ENCODE data around the gene SH3GL3. TPM values are rescaled to one million over a fixed set of nuclear protein-coding genes. Genes with fewer than 3 reads are reported as not detected.

SH3GL3 gene
- total RNA-seq, 1 experiment from 2014 or later, result 2.4 TPM

DNA sequence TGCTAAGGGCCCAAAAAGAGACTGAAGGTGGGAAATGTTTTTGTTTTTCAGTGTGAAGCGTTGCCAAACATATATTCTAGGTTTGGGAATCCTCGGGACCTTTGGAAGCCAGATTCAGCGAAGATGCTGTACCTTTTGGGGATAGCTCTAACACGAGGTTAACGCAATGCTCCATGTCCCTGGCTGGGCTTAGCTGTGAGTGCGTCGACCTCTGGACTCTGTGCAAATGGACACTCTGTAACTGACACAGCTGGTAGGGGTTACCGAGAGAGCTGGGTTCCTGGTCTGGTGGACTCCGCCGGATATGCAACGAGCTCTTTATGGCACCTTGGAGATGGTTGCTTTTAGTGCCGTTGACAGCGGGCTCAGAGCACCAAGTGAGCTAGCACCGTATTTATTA is 724 bp upstream of the SH3GL3 start:
- Histone ChIP-seq H3K27me3 (peaks cover 15% of the 10 kb centered on the region; the same call in 1 of the 2 replicates), H3K36me3 (no peaks in the 10 kb centered on the region), H3K4me3 (peak overlapping the region; percentile 52)

DNA sequence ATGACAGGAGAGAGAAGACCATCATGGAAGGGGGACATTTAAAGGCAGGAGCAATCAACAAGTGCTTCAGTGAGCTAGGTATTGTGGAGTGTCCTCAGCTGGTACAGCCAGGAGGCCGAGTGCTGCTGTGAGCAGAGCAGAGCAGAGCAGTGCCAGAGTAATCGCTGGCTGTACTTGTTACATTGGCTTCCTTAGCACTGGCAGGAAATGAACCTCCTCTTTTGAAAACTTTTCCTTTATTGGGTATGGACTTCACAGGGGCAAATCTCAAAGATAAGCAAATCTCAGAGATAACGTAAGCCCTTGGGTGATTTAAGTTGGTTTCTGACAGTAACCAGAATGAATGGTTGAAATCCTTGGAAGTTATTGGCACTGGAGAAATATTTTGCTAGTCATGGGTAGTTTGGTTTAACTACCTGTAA is 2.1 kb downstream of the SH3GL3 start:
- H3K4me3 ChIP-seq, result no peak overlapping the region
- peaks cover 15% of the 10 kb centered on the region; the same call in 1 of the 2 replicates for H3K27me3 ChIP-seq
- no peak for DNase-seq

More for the DNA sequence above, 724 bp upstream of the SH3GL3 start:
- H3K9me3 ChIP-seq, result no peaks in the 10 kb centered on the region
- no peak for DNase-seq

DNA sequence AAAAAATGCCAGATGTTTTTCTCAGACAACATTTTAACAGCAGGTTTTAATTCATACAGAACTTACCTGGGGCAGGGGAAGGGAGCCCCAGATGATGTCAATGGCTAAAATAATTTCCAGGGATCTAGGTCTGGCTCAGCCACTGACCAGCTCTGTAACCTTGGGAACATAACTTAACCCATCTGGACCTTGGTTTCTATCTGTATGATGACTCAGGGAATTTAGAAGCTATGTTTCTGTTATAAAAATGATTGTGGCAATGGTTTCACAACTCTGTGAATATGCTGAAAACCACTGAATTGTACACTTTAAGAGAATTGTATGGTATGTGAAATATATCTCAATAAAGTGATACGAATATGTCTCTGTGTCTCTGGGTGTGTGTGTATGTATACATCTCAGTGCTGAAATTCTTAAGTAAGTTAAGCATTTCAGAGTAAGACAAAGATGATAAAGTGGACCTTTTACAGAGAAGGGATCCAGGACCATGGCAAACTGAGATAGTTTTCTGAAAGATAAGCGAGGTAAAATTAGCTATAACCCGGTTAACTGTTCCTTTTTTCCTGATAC is 2.9 kb downstream of the SH3GL3 start:
- Histone ChIP-seq H3K9me3 (no peaks in the 10 kb centered on the region), H3K27me3 (peaks cover 15% of the 10 kb centered on the region; the same call in 1 of the 2 replicates), H3K36me3 (no peaks in the 10 kb centered on the region), H3K4me3 (no peak overlapping the region)
- DNase-seq, result no peak

More for the DNA sequence above, 2.1 kb downstream of the SH3GL3 start:
- no peaks in the 10 kb centered on the region for H3K9me3 ChIP-seq
- H3K36me3 ChIP-seq, result no peaks in the 10 kb centered on the region

DNA sequence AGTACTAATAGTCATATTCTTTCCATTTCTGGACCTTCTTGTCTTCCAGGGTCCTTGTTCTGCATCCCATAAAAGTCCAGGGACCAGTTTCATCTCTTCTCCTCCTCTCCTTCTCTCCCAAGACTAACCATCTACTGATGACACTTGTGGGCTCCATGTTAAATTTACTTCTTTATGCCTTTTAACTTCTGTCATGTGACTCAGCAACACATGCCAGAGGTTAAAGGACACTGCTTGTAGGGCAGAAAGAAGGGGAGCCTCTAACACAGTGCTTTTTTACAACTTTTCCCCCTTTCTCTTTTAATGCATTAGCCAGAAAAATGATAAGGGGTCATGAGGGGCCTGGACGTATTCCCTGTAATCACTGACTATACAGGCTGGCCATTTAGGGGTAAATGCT is 10.0 kb downstream of the SH3GL3 start:
- DNase-seq, result no peak
- Histone ChIP-seq H3K27me3 (no peaks in the 10 kb centered on the region), H3K36me3 (no peaks in the 10 kb centered on the region), H3K9me3 (no peaks in the 10 kb centered on the region), H3K4me3 (no peak overlapping the region)

DNA sequence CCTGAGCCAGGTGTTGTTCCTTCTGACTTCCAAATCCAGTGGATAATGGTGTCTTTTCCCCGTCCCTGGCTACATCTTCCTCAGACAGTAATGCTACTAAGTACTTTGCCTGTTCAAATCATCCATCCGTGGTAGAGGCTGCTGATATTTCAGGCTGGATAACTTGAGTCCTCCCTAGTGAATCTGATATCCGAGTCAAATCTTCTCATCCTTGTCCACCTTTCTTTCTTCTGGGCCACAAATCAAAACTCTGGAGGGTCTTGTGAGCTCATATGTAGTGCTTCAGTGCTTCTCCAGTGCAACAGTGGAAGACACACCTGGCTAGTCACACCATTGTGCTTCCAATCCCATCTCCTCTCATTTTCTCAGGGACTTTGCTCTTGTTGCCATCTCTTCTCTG is 11.2 kb downstream of the SH3GL3 start:
- no peaks in the 10 kb centered on the region for H3K9me3 ChIP-seq

DNA sequence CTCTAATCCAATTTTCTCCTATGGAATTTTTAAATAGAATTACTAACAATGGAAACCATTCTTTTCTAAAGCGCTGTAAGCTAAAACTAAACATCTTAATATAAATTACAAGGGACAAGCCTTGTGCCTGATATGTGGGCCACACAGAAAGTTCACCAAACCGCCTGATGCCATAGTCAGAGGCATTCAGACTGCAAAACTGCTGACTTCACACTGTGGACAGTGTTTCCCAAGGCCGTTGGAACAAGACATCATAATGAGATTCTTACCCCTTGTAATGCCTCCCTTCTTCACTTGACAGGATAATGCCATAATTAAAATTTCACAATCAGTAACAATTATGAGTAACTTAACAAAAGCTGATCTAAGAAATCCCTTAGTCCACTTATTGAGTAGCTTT is 14.9 kb downstream of the SH3GL3 start:
- Histone ChIP-seq H3K9me3 (no peaks in the 10 kb centered on the region), H3K4me3 (no peak overlapping the region), H3K36me3 (no peaks in the 10 kb centered on the region), H3K27me3 (no peaks in the 10 kb centered on the region)
- no peak for DNase-seq

More for the DNA sequence above, 11.2 kb downstream of the SH3GL3 start:
- H3K4me3 ChIP-seq, result no peak overlapping the region
- DNase-seq, result no peak
- H3K36me3 ChIP-seq, result no peaks in the 10 kb centered on the region
- H3K27me3 ChIP-seq, result no peaks in the 10 kb centered on the region

DNA sequence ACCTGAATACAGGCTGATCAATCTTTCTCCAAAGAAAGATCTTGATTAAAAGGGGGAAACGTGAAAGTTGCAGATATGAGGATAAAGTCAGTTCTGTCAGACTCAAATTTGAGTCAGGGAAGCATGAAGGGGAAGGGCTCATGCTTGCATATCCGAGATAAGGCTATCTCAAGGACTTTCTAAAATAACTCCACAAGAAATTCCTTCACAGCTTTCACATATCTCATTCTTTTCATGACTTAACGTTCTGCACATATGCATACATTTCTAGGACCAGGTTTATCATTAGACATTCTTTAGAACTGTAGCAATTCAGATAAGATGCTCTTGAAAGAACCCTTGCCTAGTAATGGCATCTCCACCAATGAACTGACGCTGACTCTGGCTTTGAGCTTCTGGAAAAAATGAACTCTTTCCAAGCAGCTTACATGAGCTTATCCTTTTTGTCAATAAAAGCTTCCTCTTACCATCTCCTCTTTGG is 15.9 kb downstream of the SH3GL3 start:
- Histone ChIP-seq H3K36me3 (no peaks in the 10 kb centered on the region), H3K27me3 (0 out of 2 replicates have a peak, but pooled peaks cover 2% of the 10 kb centered on the region)

DNA sequence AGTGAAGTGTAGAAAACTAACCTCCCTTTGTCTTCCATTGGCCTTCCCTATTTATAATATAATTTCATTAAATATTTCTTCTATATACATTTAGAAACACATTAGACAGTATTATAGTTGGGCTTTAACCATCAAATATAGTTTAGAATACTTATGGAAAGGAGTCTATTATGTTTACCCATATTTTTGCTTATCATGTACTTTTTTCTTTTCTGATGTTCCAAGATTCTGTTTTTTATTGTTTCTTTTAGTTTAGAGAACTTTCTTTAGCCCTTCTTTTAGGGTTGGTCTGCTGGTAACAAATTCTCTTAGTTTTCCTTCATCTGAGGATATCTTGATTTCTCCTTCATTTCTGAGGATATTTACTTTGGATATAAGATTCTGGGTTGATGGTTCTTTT is 23.7 kb downstream of the SH3GL3 start:
- no peak overlapping the region for H3K4me3 ChIP-seq
- 0 out of 2 replicates have a peak, but pooled peaks cover 2% of the 10 kb centered on the region for H3K27me3 ChIP-seq
- no peak for DNase-seq

More for the DNA sequence above, 15.9 kb downstream of the SH3GL3 start:
- Histone ChIP-seq H3K4me3 (no peak overlapping the region), H3K9me3 (no peaks in the 10 kb centered on the region)
- no peak for DNase-seq

DNA sequence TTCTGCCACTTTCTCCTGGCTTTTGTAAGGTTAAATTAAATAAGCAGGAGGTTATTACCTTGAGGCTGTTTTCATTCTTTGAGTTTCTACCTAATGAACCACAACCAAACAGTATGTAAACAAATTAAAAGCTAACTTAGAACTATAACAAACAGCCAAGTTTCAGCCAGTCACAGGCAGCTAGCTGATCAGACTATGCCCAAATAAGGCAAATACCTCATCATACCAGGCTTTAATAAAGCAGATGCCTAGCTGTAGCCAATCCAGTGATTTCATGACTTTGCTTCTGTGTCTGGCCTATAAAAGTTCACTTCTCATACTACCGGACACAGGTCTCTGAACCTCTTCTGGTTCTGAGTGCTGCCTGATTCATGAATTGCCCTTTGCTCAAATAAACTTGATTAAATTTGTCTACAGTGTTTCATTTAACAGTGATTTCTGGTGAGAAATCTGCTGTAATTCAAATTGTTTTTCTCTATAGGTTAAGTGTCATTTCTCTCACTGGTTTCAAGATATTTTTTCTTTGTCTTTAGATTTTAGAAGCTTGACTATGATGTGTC is 24.2 kb downstream of the SH3GL3 start:
- Histone ChIP-seq H3K4me3 (no peak overlapping the region), H3K27me3 (0 out of 2 replicates have a peak, but pooled peaks cover 2% of the 10 kb centered on the region), H3K36me3 (no peaks in the 10 kb centered on the region), H3K9me3 (no peaks in the 10 kb centered on the region)
- DNase-seq, result no peak

More for the DNA sequence above, 23.7 kb downstream of the SH3GL3 start:
- Histone ChIP-seq H3K9me3 (no peaks in the 10 kb centered on the region), H3K36me3 (no peaks in the 10 kb centered on the region)

DNA sequence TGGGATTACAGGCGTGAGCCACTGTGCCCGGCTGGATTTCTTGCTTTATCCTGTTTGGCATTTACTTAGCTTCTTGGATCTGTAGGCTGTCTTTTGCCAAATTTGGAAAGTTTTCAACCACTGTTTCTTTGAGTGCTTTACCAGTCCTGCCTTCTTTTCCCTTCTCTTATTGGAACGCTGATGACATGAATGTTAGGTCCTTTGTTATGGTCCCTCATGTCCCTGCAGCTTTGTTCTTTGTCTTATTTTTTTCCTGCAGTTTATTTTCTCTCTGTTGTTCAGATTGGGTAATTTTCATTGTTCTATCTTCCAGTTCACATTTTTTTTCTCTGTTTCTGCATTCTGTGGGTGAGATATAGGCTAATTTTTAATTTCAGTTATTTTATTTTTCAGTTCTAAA is 25.0 kb downstream of the SH3GL3 start:
- H3K36me3 ChIP-seq, result no peaks in the 10 kb centered on the region

DNA sequence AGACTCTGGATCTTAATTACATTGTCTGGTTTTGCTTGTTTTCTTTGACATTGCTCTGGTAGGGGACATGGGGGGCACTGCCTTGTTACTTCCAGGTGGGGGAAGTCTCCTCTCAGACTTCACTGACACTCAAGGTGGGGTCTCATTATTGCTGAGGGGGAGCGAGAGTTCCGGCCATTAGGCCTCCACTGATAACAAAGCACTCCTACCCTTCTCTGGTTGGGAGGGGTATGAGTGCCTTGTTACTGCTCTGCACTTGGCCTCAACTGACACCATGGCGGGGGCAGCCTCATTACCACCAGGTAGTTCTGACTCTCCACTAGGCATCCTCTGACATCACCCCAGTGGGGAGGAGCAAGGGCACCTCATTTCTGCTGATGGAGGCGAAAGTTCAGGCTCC is 25.7 kb downstream of the SH3GL3 start:
- DNase-seq, result no peak
- H3K36me3 ChIP-seq, result no peaks in the 10 kb centered on the region
- H3K4me3 ChIP-seq, result no peak overlapping the region
- H3K9me3 ChIP-seq, result no peaks in the 10 kb centered on the region
- no peaks in the 10 kb centered on the region for H3K27me3 ChIP-seq

More for the DNA sequence above, 25.0 kb downstream of the SH3GL3 start:
- no peaks in the 10 kb centered on the region for H3K9me3 ChIP-seq
- 0 out of 2 replicates have a peak, but pooled peaks cover 2% of the 10 kb centered on the region for H3K27me3 ChIP-seq
- no peak for DNase-seq
- H3K4me3 ChIP-seq, result no peak overlapping the region

DNA sequence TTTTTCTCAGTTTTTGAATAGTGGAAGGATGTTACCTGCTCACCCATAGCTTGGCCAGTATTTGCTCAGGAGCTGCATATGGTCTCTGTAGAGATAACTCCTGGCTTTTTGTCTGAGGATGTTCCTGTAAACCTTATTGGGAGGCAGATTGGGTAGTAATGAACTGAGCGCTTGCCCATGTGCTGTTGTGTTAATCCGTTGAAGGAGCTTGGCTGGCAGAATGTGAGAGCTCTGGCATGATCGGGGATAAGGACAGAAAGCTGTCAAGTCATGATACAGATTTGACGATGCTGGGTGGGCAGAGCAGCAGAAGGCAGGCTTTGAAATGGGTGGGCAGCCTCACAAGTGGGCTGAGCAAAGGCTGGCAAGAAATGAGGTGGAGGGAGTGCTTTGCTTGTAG is 27.4 kb downstream of the SH3GL3 start:
- no peak for DNase-seq
- no peaks in the 10 kb centered on the region for H3K27me3 ChIP-seq
- H3K9me3 ChIP-seq, result no peaks in the 10 kb centered on the region
- H3K36me3 ChIP-seq, result no peaks in the 10 kb centered on the region
- H3K4me3 ChIP-seq, result no peak overlapping the region

DNA sequence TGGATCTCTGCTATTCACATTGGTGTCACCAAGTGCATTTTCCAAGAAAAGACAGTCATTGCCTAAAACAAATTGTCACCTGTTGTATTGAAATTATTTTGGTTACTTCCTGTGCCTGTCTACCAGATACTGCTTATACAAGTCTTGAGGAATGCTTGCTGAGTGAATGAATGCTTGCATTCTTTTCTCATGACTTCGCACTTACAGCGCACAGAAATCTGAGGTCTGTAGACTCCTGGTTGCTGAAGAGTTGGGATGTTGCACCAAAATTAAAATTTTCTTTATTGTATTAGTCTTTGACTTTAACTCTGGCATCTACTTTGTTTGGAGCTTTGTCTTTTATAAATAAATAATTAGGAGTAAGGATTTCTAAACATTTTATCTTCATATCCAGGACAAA is 28.4 kb downstream of the SH3GL3 start:
- Histone ChIP-seq H3K4me3 (no peak overlapping the region), H3K27me3 (no peaks in the 10 kb centered on the region), H3K36me3 (no peaks in the 10 kb centered on the region), H3K9me3 (no peaks in the 10 kb centered on the region)
- no peak for DNase-seq

DNA sequence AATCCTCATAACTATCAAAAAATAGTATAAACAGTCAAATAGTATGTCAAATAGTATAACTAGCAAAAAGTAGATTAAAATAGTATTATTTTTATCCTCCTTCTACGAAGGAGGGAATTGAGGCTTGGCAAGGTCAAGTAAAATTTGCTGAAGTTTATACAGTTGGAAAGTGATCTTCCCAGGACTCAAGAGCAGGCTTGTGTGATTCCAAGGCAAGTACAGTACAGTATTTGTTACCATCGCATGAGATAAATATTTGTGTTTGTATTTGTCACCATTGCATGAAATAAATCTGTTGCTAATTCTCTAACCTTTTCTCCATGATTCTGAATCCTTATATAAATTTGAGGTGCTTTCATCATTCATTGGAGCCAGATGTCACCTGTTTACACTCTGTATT is 28.9 kb downstream of the SH3GL3 start:
- DNase-seq, result no peak
- no peaks in the 10 kb centered on the region for H3K9me3 ChIP-seq
- H3K4me3 ChIP-seq, result no peak overlapping the region
- H3K36me3 ChIP-seq, result no peaks in the 10 kb centered on the region
- no peaks in the 10 kb centered on the region for H3K27me3 ChIP-seq

DNA sequence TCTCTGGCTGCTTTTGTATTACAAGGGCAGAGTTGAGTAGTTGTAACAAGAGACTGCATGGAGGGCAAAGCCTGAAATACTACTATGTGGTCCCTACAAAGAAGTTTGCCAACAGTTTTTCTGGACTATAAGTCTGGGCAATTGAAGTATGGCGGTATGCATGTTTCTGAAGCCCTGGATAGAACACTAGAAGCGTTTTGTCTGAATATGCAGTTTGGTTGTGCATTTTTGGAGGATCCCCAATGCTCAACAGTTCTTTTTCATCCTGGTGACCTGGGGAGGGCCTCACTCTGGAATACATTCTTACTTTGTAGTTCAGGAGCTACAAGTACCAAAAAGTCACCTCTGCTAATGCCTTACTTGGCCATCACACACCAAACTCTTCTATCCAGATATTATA is 29.6 kb downstream of the SH3GL3 start:
- Histone ChIP-seq H3K4me3 (no peak overlapping the region), H3K27me3 (no peaks in the 10 kb centered on the region), H3K9me3 (no peaks in the 10 kb centered on the region), H3K36me3 (no peaks in the 10 kb centered on the region)
- DNase-seq, result no peak

DNA sequence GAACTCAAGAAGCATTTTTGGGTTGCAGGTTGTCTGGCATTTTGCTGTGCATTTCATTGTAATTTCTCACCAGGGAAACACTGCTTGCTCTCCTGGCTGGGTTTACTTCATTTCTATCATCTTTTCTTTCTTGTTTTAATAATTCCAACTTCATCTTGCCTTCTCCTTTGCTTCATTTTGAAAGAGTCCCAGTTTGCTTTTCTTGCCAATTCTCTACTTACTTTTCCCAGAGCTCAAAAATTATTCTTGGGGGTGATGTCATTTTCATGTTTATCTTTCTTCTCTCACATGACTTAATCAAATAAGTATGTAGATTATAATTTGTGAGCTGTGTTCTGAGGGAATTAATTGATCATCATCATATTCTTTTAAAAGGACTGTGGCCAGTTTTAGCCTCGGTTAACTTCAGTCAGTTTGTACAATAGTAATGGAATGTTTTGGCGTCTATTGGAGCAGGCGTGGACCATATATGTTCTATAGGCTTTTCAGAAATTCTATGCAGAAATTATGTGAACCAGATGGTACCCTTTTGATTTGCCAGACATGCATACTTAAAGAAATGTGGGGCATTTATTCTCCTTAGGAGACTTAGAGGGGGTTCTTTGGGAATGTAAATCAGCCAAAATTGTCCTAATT is 30.1 kb downstream of the SH3GL3 start:
- DNase-seq, result no peak
- no peaks in the 10 kb centered on the region for H3K9me3 ChIP-seq
- H3K27me3 ChIP-seq, result no peaks in the 10 kb centered on the region
- H3K4me3 ChIP-seq, result no peak overlapping the region
- H3K36me3 ChIP-seq, result no peaks in the 10 kb centered on the region

DNA sequence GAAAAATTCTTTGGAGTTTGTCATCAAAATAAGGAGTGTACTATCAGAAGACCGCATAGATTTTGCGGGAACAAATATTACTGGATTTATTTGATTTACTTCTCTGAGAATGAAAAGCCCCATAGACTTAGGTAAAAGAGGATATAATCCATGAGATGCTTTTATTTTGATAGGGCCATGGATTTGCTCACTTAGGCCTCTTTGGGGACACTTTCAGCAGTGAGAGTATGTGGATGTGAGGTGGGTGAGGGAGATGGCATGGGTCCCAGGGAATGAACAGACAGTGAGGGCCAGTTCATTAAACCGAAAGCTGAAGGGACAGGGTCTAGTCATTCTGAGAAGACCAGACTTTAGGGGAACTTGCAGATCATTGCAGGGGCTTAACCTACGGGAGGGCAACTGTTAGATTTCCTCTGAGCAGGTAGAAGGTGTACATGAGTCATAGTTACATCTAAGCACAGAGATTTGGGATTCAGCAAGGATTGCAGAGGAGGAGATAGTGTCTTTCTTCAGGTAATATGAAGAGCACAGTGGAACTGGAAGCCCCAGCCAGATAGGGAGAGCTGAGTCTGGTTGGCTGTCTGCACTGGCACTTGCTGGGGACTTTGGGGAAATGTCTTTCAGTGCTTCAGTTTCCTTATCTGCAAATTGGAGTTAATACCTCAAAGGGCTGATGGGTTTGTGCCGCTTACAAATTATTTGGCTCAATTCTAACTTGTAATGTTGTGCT is 30.8 kb downstream of the SH3GL3 start:
- DNase-seq, result no peak
- no peaks in the 10 kb centered on the region for H3K27me3 ChIP-seq
- H3K4me3 ChIP-seq, result no peak overlapping the region
- no peaks in the 10 kb centered on the region for H3K9me3 ChIP-seq
- H3K36me3 ChIP-seq, result no peaks in the 10 kb centered on the region

Measured in MG63 (cell line).